NCI-H774 (cell line): ENCODE measurements around the gene ISYNA1.
A peak's percentile ranks its signal among the peaks of the same experiment; 100 is the strongest.

Experiments used
- DNase-seq: peaks from one replicate; lab custom pipeline; 2025; lab: John Stamatoyannopoulos, UW

The ISYNA1 gene

GRCh38 chr19:18431351-18432197 is 6.4 kb downstream of the ISYNA1 start:
- DNase-seq = no peak

DNA sequence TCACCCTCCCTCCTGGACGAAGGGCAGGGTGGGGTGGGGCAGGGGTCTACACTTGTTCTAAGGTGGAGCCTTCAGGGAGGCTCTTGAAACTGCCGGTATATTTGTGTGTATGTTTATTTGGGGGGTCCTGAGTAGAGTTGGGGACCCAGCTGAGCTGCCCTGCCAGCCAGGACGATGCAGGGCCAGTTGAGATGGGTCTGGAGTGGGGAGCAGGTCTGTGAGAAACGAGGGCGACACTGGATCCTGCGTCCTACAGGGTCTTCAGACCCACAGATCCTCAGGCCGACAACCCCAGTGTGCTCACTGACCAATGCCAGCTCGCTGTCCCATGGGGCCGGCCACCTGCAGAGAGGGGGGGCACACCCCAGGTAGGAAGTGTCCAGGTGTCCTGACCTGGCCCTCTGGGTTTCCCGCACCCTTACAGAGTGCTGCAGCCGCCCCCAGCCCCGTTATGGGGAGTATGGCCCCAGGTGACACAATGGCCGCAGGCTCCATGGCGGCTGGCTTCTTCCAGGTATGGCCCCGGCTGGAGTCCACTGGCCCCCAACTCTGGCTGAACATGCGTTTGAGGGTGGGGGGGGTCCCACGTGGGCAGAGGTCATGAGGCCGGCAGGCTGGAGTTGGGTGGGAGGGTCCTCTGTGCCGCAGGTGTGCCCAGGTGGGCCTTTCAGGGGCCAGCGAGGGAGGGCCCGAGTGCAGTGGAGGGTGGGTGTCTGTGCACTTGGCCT is 7.4 kb downstream of the ISYNA1 start:
- DNase-seq = no peak

- DNase-seq = no peak
Measured at GRCh38 chr19:18429717-18430416, 8.1 kb downstream of the ISYNA1 start.

- DNase-seq = peak; percentile 83
Measured at GRCh38 chr19:18428787-18429674, 8.9 kb downstream of the ISYNA1 start.

DNA sequence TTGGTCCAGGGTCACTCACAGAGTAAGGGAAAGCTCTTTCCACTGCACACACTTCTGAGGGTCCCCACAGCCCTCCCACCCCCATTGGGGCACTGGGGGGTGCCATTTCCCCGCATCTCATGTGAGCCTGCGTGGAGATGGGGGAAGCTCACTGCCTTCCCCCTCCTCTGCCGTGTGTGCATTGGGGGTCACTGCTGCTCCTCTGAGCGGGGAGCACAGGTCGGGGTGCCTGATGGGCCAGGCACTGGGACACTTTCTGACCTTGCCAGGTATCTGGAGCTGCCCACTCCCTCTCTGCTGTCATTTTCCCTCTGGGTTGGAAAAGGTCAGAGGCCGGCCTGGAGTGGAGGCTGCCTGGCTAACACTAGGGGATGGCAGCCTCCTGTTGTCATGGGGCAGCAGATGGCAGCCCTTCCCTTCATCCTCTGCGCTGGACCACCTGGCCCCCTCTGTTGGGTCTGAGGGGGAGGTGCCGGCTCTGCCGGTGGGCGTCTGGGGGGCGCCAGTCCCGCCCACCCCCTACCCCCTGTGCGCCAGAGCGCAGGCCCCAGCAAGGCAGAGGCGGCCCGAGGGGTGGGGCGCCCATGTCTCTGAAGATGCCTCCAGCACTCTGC is 9.7 kb downstream of the ISYNA1 start:
- no peak for DNase-seq

DNA sequence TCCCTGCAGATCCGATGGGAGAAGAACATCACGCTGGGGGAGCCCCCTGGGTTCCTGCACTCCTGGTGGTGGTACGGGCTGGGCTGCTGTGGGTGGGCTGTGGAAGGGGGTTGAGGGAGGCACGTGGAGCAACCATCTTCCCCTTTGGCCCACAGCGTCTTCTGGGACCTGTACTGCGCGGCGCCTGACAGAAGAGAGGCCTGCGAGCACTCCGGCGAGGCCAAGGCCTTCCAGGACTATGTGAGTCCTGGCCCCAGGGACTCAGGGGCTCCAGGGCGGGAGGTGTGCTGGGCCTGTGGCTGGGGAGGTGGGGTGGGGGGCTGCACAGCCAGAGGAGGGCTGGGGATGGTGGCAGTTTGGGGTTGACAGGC is 10.2 kb downstream of the ISYNA1 start:
- no peak for DNase-seq

DNA sequence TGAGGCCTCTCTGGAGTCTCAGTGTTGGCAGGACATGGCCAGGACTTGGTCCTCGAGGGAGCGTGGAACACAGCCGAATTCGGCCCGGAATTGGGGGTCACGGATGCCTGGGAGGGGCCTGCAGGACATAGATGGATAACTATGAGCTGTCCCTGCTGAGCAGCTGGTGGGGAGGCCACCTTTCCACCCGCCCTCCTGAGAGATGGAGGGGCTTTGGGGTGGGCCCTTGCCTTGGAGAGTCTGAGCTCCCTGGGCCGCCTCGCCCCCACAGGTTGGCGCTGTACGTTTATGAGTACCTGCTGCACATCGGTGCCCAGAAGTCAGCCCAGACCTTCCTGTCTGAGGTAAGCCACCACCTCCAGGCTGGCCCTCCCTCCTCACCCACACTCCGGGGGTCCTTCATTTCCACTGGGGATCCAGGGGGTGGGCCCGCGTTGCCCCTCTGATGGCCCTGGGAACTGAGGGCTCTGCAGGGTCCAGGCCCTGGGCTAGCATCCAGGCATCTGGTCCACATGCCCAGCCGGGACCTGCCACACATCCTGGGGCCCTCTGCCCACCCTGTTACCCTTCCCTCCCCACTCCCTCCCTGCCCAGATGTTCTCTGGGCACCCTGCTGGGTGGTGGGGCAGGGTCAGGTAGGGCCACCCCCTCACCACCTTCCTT is 10.7 kb downstream of the ISYNA1 start:
- no peak for DNase-seq

DNA sequence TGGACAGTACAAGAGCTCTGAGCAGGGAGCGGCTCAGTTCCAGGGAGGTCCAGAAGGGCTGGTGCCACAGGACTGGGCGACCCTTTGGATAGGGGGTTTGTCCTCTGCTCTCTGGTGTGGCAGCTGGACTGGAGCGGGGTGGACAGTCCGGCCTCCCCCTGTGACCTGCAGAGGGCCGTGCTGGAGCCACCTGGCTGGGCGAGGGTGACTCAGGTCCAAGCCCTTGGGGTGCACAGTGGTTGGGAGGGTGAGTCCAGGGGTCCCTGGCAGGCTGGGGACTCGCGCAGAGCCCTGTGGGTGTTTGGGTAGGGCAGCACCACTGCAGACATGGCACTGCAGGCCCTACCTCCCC is 11.5 kb downstream of the ISYNA1 start:
- no peak for DNase-seq

GRCh38 chr19:18425515-18426415 is 12.2 kb downstream of the ISYNA1 start:
- DNase-seq = no peak

GRCh38 chr19:18424890-18425514 is 12.9 kb downstream of the ISYNA1 start:
- no peak for DNase-seq

DNA sequence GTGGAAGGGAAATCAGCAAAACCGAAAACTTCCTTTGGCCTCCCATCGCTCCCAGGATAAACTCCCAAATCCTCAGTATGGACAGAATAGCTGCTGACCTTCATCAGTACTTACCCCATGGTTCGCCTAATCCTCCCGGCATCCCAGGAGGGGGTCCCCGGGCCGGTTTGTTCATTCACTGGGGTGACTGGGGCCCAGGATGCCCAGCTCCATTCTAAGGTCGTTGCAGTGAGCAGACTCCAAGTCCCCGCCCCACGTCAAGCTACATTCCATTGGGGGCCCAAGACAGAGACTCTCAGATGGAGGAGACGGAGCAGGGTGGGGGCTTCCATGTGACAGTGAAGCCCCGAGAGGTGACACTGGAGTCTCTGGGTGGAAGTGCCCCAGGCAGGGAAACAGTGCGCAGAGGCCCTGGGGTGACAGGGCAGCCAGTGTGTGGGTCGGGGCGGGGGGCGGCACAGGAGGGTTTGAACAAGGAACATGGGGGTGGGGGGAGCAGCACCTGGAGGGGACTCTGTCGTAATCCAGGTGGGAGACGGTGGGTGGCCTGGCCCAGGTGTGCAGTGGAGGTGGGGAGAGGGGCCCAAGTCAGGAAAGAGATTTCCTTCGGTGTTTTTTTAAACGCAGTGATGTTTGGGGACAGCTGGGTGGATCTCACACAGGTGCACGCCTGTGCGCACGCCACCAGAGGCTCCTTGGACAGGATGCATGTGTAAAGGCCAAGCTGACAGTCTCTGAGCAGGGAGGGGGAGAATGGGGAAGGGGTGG is 13.6 kb downstream of the ISYNA1 start:
- DNase-seq = no peak

- DNase-seq = no peak
Measured at GRCh38 chr19:18423258-18424020, 14.5 kb downstream of the ISYNA1 start.

DNA sequence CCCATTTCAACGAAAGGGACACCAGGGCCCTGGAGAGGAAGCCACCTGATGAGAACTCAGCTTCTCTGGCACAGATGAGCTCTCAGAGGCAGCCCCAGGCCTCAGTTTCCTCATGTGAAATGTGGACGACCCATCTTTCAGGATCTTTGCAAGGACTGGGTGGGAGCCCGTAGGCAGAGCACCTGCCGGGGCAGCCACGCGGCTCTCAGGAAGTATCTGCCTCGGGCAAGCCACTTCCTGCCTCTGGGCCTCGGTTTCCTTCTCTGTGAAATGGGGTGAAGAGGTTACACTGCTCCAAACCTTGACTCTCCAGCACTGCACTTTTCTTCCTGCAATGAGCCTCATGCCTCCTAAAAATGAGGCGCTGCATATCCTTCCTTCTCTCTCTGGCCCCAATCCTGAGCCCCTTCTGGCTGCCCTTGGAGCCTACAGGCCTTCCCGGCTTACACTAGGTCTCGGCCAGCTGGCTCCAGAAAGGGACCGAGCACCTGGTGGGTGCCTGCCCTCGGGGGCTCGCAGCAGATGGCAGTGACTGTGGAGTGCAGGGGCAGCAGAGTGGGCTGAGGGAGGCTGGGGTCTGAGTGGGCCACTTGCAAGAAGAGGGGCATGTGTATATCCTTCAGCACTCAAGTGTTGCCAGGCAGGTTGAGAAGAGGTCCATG is 15.3 kb downstream of the ISYNA1 start:
- no peak for DNase-seq

GRCh38 chr19:18421371-18421959 is 16.5 kb downstream of the ISYNA1 start:
- DNase-seq = no peak

DNA sequence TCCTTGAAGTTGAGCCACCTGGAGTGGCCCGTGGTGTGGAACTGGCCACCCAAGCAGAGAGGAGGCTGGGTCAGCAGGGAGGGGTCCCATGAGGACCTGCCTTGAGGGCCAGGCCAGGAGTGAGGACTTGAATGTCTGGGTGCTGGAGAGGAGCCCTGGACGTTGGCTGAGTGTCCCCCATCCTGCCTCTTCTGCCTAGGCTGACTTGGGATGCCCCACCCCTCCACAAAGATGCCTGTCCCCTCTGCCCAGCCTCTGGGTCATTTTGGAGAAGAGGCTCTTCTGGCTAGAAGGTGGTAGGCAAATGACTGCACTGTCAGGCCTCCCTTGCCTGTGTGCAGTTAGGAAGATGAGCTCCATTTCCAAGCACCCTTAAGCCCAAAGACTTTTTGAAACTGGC is 17.0 kb downstream of the ISYNA1 start:
- no peak for DNase-seq

GRCh38 chr19:18419699-18420460 is 18.1 kb downstream of the ISYNA1 start:
- DNase-seq = no peak
